Lower leg skin (tissue), 3 donors: Measurements from ENCODE around the gene ATP6V1G2.

ENCODE experiments used
- CTCF ChIP-seq, 3 donors: fragments of 450-650 bp; IDR thresholded peaks; one replicate each; pipeline ENCODE4 v1.5.1; 2016; ENCODE audit warnings: antibody characterized with exemption in 3 of 3, mild to moderate bottlenecking in 3 of 3, moderate library complexity in 2 of 3
- POLR2A ChIP-seq, 2 donors: fragments of 450-650 bp; IDR thresholded peaks; one replicate each; pipeline ENCODE4 v1.6.1; 2016 to 2017; ENCODE audit warnings: antibody characterized with exemption in 2 of 2, mild to moderate bottlenecking in 1 of 2, moderate library complexity in 1 of 2

GRCh38 chr6:31544676-31545075, 1.7 kb downstream of the ATP6V1G2 start:
- no peak for TF ChIP-seq CTCF (IDR thresholded peaks at IDR 0.05)
- no peak for TF ChIP-seq POLR2A (IDR thresholded peaks at IDR 0.05)
